ENCODE results near the gene MED29. TPM values are rescaled to one million over a fixed set of nuclear protein-coding genes. Genes with fewer than 3 reads are reported as not detected.

Gene MED29
- polyA plus RNA-seq, 4 donors: 41.5 to 48.2 (median 43.1) TPM

- DNase-seq (ENCODE audit: low read depth in 4 of 4, low spot score in 3 of 4): no peak
These were observed 33.8 kb downstream of the MED29 start for GRCh38 chr19:39424934-39425333.

- no peak for DNase-seq (ENCODE audit: low read depth in 4 of 4, low spot score in 3 of 4)
These were observed 34.6 kb downstream of the MED29 start for GRCh38 chr19:39425744-39426143.

GRCh38 chr19:39426170-39426569 is 35.0 kb downstream of the MED29 start:
- no peak for DNase-seq (ENCODE audit: low read depth in 4 of 4, low spot score in 3 of 4)

GRCh38 chr19:39427707-39428106 is 36.5 kb downstream of the MED29 start:
- no peak for DNase-seq (ENCODE audit: low read depth in 4 of 4, low spot score in 3 of 4)

- DNase-seq (ENCODE audit: low read depth in 4 of 4, low spot score in 3 of 4): peak in 2 of 4 donors; percentile 85 to 86
These were observed 37.3 kb downstream of the MED29 start for GRCh38 chr19:39428283-39429112.

- DNase-seq (ENCODE audit: low read depth in 4 of 4, low spot score in 3 of 4): no peak
These were observed 39.8 kb downstream of the MED29 start for GRCh38 chr19:39430675-39431593.

- DNase-seq (ENCODE audit: low read depth in 4 of 4, low spot score in 3 of 4): no peak
These were observed 41.5 kb downstream of the MED29 start for GRCh38 chr19:39432677-39433025.

- DNase-seq (ENCODE audit: low read depth in 4 of 4, low spot score in 3 of 4): no peak
These were observed 42.4 kb downstream of the MED29 start for GRCh38 chr19:39433480-39434079.

GRCh38 chr19:39434123-39435076 is 43.2 kb downstream of the MED29 start:
- no peak for DNase-seq (ENCODE audit: low read depth in 4 of 4, low spot score in 3 of 4)

- peak; percentile 90 to 97 (median 94) for DNase-seq (ENCODE audit: low read depth in 4 of 4, low spot score in 3 of 4)
These were observed 44.5 kb downstream of the MED29 start, which contains the start of gene RPS16 for GRCh38 chr19:39435499-39436349. Gene RPS16 (minus strand): TSS chr19:39435949. CDS start chr19:39435895, 54 bp downstream.

- DNase-seq (ENCODE audit: low read depth in 4 of 4, low spot score in 3 of 4): no peak
These were observed 45.2 kb downstream of the MED29 start for GRCh38 chr19:39436350-39436716.

GRCh38 chr19:39438270-39438934 is 47.2 kb downstream of the MED29 start:
- DNase-seq (ENCODE audit: low read depth in 4 of 4, low spot score in 3 of 4): no peak

- no peak for DNase-seq (ENCODE audit: low read depth in 4 of 4, low spot score in 3 of 4)
These were observed 53.5 kb downstream of the MED29 start for GRCh38 chr19:39444598-39445195.

- DNase-seq (ENCODE audit: low read depth in 4 of 4, low spot score in 3 of 4): peak; percentile 92 to 95 (median 95)
These were observed 54.3 kb downstream of the MED29 start, which contains the start of gene SUPT5H for GRCh38 chr19:39445196-39446111. Gene SUPT5H (plus strand): TSS chr19:39445582. CDS start chr19:39445891, 309 bp downstream.

- no peak for DNase-seq (ENCODE audit: low read depth in 4 of 4, low spot score in 3 of 4)
These were observed 55.3 kb downstream of the MED29 start for GRCh38 chr19:39446365-39447084.

GRCh38 chr19:39448271-39448670 is 57.1 kb downstream of the MED29 start:
- no peak for DNase-seq (ENCODE audit: low read depth in 4 of 4, low spot score in 3 of 4)
